ENCODE results near the gene OR1S2.

Gene OR1S2

GRCh38 chr11:58195939-58196338 is 8.0 kb downstream of the OR1S2 start:
- TF ChIP-seq, protein P1, sequence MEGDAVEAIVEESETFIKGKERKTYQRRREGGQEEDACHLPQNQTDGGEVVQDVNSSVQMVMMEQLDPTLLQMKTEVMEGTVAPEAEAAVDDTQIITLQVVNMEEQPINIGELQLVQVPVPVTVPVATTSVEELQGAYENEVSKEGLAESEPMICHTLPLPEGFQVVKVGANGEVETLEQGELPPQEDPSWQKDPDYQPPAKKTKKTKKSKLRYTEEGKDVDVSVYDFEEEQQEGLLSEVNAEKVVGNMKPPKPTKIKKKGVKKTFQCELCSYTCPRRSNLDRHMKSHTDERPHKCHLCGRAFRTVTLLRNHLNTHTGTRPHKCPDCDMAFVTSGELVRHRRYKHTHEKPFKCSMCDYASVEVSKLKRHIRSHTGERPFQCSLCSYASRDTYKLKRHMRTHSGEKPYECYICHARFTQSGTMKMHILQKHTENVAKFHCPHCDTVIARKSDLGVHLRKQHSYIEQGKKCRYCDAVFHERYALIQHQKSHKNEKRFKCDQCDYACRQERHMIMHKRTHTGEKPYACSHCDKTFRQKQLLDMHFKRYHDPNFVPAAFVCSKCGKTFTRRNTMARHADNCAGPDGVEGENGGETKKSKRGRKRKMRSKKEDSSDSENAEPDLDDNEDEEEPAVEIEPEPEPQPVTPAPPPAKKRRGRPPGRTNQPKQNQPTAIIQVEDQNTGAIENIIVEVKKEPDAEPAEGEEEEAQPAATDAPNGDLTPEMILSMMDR (IDR thresholded peaks at IDR 0.05; ENCODE audit: low read depth, low read length, missing control alignments): no peak
- no peak overlapping the region for H3K4me3 ChIP-seq (replicated peaks; ENCODE audit: low read depth, low read length)
- DNase-seq (ENCODE audit: extremely low read depth, low read depth): no peak

GRCh38 chr11:58193391-58193790 is 10.6 kb downstream of the OR1S2 start:
- DNase-seq (ENCODE audit: extremely low read depth, low read depth): no peak
- TF ChIP-seq, protein P1 (IDR thresholded peaks at IDR 0.05; ENCODE audit: low read depth, low read length, missing control alignments): no peak
- no peak overlapping the region for H3K4me3 ChIP-seq (replicated peaks; ENCODE audit: low read depth, low read length)

- no peak overlapping the region for H3K4me3 ChIP-seq (replicated peaks; ENCODE audit: low read depth, low read length)
- TF ChIP-seq, protein P1 (IDR thresholded peaks at IDR 0.05; ENCODE audit: low read depth, low read length, missing control alignments): no peak
- DNase-seq (ENCODE audit: extremely low read depth, low read depth): no peak
Measured at GRCh38 chr11:58192229-58192628, 11.7 kb downstream of the OR1S2 start.

GRCh38 chr11:58188770-58189169 is 15.2 kb downstream of the OR1S2 start, which contains the start of gene OR9Q2:
Gene OR9Q2, plus strand, starts transcription at chr11:58189070. Its CDS starts 1,421 bp downstream, at chr11:58190491.
- TF ChIP-seq, protein P1 (IDR thresholded peaks at IDR 0.05; ENCODE audit: low read depth, low read length, missing control alignments): no peak
- no peak within 1 kb of the TSS for H3K4me3 ChIP-seq (replicated peaks; ENCODE audit: low read depth, low read length)
- DNase-seq (ENCODE audit: extremely low read depth, low read depth): no peak

- H3K4me3 ChIP-seq (replicated peaks; ENCODE audit: low read depth, low read length): no peak overlapping the region
- TF ChIP-seq, protein P1 (IDR thresholded peaks at IDR 0.05; ENCODE audit: low read depth, low read length, missing control alignments): no peak
- no peak for DNase-seq (ENCODE audit: extremely low read depth, low read depth)
Measured at GRCh38 chr11:58186938-58187337, 17.0 kb downstream of the OR1S2 start.

DNA sequence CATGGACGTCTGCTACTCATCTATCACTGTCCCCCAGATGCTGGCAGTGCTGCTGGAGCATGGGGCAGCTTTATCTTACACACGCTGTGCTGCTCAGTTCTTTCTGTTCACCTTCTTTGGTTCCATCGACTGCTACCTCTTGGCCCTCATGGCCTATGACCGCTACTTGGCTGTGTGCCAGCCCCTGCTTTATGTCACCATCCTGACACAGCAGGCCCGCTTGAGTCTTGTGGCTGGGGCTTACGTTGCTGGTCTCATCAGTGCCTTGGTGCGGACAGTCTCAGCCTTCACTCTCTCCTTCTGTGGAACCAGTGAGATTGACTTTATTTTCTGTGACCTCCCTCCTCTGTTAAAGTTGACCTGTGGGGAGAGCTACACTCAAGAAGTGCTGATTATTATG is 24.3 kb downstream of the OR1S2 start:
- TF ChIP-seq, protein P1 (IDR thresholded peaks at IDR 0.05; ENCODE audit: low read depth, low read length, missing control alignments): no peak
- no peak for DNase-seq (ENCODE audit: extremely low read depth, low read depth)
- no peak overlapping the region for H3K4me3 ChIP-seq (replicated peaks; ENCODE audit: low read depth, low read length)

- no peak overlapping the region for H3K4me3 ChIP-seq (replicated peaks; ENCODE audit: low read depth, low read length)
- DNase-seq (ENCODE audit: extremely low read depth, low read depth): no peak
- TF ChIP-seq, protein P1 (IDR thresholded peaks at IDR 0.05; ENCODE audit: low read depth, low read length, missing control alignments): no peak
Measured at GRCh38 chr11:58178444-58178843, 25.5 kb downstream of the OR1S2 start.
